HepG2 (cell line): Measurements from ENCODE around the gene HSD3B7. TPM values are rescaled to one million over a fixed set of nuclear protein-coding genes. Genes with fewer than 3 reads are reported as not detected.
A peak's percentile ranks its signal among the peaks of the same experiment; 100 is the strongest.

Experiments used
- FOXK1 ChIP-seq: sonication (generic); formaldehyde crosslinking; IDR thresholded peaks from 2 replicates; pipeline ENCODE4 v1.4.0; 2020; ENCODE audit warnings: low read depth, missing genetic modification reagents, borderline replicate concordance
- LCORL ChIP-seq, 2 experiments: fragments of 450-650 bp in 1 of 2; sonication (generic) in 1 of 2; formaldehyde crosslinking in 1 of 2; IDR thresholded peaks; 2 replicates each; pipeline versions ENCODE4 v1.5.0 to v1.6.1; 2017 to 2020; ENCODE audit warnings: antibody characterized with exemption in 1 of 2, missing genetic modification reagents in 1 of 2
- NR2F6 ChIP-seq, 2 experiments: IDR thresholded peaks; 2 replicates each; pipeline ENCODE4 v1.6.1; 2016; ENCODE audit warnings: antibody characterized with exemption in 1 of 2, mild to moderate bottlenecking in 1 of 2
- REPIN1 ChIP-seq: sonication (generic); formaldehyde crosslinking; IDR thresholded peaks from 2 replicates; pipeline ENCODE4 v1.8.0; 2022; ENCODE audit warnings: missing genetic modification reagents, low read depth, mild to moderate bottlenecking, borderline replicate concordance
- TGIF2 ChIP-seq: IDR thresholded peaks from 2 replicates; pipeline ENCODE4 v1.6.1; 2016; ENCODE audit warnings: control low read depth, missing compliant biosample characterization
- ZMYM4 ChIP-seq: sonication (generic); formaldehyde crosslinking; IDR thresholded peaks from 2 replicates; pipeline ENCODE4 v1.8.1; 2023; ENCODE audit warnings: mild to moderate bottlenecking, missing genetic modification reagents
- ZNF350 ChIP-seq: sonication (generic); formaldehyde crosslinking; IDR thresholded peaks from 2 replicates; pipeline ENCODE4 v1.4.0; 2020; ENCODE audit warnings: mild to moderate bottlenecking, low read depth, missing genetic modification reagents, borderline replicate concordance
- ZNF713 ChIP-seq: sonication (generic); formaldehyde crosslinking; IDR thresholded peaks from 2 replicates; pipeline ENCODE4 v1.4.0; 2020; ENCODE audit warnings: mild to moderate bottlenecking, missing genetic modification reagents
- polyA plus RNA-seq, 8 experiments: library from polyadenylated mRNA; depleted of rRNA in 3 of 8; stranded (reverse) in 7 of 8; unstranded in 1 of 8; fragments of >200 nt; fragmentation: Illumina TruSeq in 4 of 8; extraction: Trizol in 4 of 8; gene quantifications; 2 replicates each; pipeline versions ENCODE4 v1.2.1 to v1.2.3, GENCODE V29; 2011 to 2016; ENCODE audit warnings: low read depth in 4 of 8, missing spikeins in 1 of 8, mixed read lengths in 1 of 8; ENCODE audit not compliant: insufficient read depth in 1 of 8
- total RNA-seq, 5 experiments: library from RNA; depleted of rRNA; stranded (reverse); fragments of >200 nt; fragmentation: Illumina TruSeq; extraction: Trizol; gene quantifications; 2 replicates each; pipeline ENCODE4 v1.2.3, GENCODE V29; 2016; ENCODE audit warnings: low read depth in 1 of 5
- TF ChIP-seq, protein P1 (sequence below), 2 experiments: fragments of 450-650 bp in 1 of 2; sonication (generic) in 1 of 2; formaldehyde crosslinking in 1 of 2; IDR thresholded peaks; 2 replicates each; pipeline versions ENCODE4 v1.6.1 to v1.8.0; 2016 to 2022; ENCODE audit warnings: antibody characterized with exemption in 1 of 2, mild to moderate bottlenecking in 1 of 2, missing genetic modification reagents in 1 of 2
- TF ChIP-seq, protein P2 (sequence below): conservative IDR thresholded peaks from 2 replicates; pipeline ENCODE4 v1.6.1; 2018; ENCODE audit warnings: missing genetic modification reagents

The HSD3B7 gene
- total and polyA plus RNA-seq, 2 of the 13 experiments (the other 11 are each of a cell fraction or from before 2014, with no cell fraction given), result 32.9 to 69.7 TPM

DNA sequence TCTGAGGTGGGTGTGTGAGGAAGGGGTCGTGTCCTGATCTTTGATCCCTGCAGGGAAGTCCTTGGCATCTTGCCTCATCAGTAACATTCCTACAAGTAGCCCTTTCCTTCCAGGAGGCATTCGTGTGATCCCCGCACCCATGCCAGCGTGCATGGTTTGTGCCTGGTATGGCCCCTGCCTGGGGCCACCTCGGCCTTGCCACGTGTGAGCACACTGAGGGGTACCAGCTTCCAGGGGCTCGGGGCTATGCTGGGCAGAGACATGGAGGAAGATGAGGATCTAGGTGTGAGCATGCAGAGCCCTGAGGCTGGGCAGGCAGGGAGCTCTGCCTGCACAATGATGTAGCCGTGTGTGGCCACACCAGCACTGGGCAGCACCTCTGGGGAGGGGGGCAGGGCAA is 6.0 kb downstream of the HSD3B7 start (continued):
- TF ChIP-seq, protein P1, sequence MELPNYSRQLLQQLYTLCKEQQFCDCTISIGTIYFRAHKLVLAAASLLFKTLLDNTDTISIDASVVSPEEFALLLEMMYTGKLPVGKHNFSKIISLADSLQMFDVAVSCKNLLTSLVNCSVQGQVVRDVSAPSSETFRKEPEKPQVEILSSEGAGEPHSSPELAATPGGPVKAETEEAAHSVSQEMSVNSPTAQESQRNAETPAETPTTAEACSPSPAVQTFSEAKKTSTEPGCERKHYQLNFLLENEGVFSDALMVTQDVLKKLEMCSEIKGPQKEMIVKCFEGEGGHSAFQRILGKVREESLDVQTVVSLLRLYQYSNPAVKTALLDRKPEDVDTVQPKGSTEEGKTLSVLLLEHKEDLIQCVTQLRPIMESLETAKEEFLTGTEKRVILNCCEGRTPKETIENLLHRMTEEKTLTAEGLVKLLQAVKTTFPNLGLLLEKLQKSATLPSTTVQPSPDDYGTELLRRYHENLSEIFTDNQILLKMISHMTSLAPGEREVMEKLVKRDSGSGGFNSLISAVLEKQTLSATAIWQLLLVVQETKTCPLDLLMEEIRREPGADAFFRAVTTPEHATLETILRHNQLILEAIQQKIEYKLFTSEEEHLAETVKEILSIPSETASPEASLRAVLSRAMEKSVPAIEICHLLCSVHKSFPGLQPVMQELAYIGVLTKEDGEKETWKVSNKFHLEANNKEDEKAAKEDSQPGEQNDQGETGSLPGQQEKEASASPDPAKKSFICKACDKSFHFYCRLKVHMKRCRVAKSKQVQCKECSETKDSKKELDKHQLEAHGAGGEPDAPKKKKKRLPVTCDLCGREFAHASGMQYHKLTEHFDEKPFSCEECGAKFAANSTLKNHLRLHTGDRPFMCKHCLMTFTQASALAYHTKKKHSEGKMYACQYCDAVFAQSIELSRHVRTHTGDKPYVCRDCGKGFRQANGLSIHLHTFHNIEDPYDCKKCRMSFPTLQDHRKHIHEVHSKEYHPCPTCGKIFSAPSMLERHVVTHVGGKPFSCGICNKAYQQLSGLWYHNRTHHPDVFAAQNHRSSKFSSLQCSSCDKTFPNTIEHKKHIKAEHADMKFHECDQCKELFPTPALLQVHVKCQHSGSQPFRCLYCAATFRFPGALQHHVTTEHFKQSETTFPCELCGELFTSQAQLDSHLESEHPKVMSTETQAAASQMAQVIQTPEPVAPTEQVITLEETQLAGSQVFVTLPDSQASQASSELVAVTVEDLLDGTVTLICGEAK (IDR thresholded peaks at IDR 0.05), result no peak
- TF ChIP-seq, protein P1 (CRISPR knock-in tag; IDR thresholded peaks at IDR 0.05), result no peak
- TF ChIP-seq ZNF713 (CRISPR knock-in tag) (no peak), TGIF2 (CRISPR knock-in tag) (no peak), NR2F6 (IDR thresholded peaks at IDR 0.05) (no peak), NR2F6 (CRISPR knock-in tag; IDR thresholded peaks at IDR 0.05) (no peak), ZNF350 (CRISPR knock-in tag) (0 out of 2 replicates have a peak, but pooled peaks have one; percentile 28), REPIN1 (no peak), FOXK1 (CRISPR knock-in tag) (no peak), ZMYM4 (CRISPR knock-in tag) (no peak), LCORL (IDR thresholded peaks at IDR 0.05) (no peak), LCORL (CRISPR knock-in tag; IDR thresholded peaks at IDR 0.05) (no peak)
- TF ChIP-seq, protein P2, sequence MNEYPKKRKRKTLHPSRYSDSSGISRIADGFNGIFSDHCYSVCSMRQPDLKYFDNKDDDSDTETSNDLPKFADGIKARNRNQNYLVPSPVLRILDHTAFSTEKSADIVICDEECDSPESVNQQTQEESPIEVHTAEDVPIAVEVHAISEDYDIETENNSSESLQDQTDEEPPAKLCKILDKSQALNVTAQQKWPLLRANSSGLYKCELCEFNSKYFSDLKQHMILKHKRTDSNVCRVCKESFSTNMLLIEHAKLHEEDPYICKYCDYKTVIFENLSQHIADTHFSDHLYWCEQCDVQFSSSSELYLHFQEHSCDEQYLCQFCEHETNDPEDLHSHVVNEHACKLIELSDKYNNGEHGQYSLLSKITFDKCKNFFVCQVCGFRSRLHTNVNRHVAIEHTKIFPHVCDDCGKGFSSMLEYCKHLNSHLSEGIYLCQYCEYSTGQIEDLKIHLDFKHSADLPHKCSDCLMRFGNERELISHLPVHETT (CRISPR knock-in tag), result no peak
